Breast epithelium (tissue), 3 donors: ENCODE measurements around the gene SPRR2G.

Source experiments
- CTCF ChIP-seq, 3 donors: fragments of 450-650 bp; IDR thresholded peaks; one replicate each; pipeline ENCODE4 v1.5.1; 2016 to 2017; ENCODE audit warnings: antibody characterized with exemption in 3 of 3, mild to moderate bottlenecking in 3 of 3, moderate library complexity in 3 of 3
- POLR2A ChIP-seq: fragments of 450-650 bp; IDR thresholded peaks from one replicate; pipeline ENCODE4 v1.6.1; 2016; ENCODE audit warnings: antibody characterized with exemption, mild to moderate bottlenecking, moderate library complexity

GRCh38 chr1:153119491-153119971 is 31.2 kb downstream of the SPRR2G start:
- TF ChIP-seq CTCF (IDR thresholded peaks at IDR 0.05) (no peak), POLR2A (no peak)
